ENCODE measurements around the gene CDH13. TPM values are rescaled to one million over a fixed set of nuclear protein-coding genes. Genes with fewer than 3 reads are reported as not detected.

Gene CDH13
- total and polyA plus RNA-seq, 4 donors: 58.9 to 265 (median 158) TPM

DNA sequence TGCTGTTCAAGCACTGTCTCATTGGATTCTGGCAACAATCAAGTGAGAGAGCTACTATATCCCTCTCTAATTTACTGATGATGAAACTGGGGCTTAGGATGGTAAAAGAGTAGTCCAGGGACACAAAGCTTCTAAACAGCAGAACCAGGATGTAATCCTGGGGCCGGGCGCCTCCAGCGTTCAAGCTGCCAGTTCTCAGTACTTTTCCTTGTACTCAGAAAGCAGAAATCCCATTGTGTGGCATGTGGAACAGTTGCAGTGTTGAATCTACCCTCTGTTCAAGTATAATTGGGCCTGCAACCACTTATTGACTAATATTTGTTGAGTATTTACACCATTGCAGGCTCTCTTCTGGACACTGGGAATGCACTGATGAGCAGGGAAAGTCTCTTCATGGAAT, 14.5 kb upstream of the CDH13 start:
- H3K36me3 ChIP-seq (ENCODE audit: control insufficient read depth in 1 of 2, insufficient read depth in 2 of 2, low read length in 1 of 2): no peaks in the 10 kb centered on the region
- no peak overlapping the region for H3K27ac ChIP-seq (ENCODE audit: low read depth in 1 of 2, low read length in 2 of 2)
- intact Hi-C loops (cut with DNase I): no loop called here
- no peak overlapping the region for H3K4me3 ChIP-seq (ENCODE audit: low read length in 2 of 2)
- 72 to 77% methylated on average over 3 of the region's 3 CpGs for WGBS, 2 donors
- ATAC-seq (ENCODE audit: low FRiP score) (no peak), DNase-seq (no peak)
- no peaks in the 10 kb centered on the region for H3K27me3 ChIP-seq (ENCODE audit: control insufficient read depth in 1 of 2, insufficient read depth in 2 of 2, low read length in 1 of 2)
- no peaks in the 10 kb centered on the region for H3K9me3 ChIP-seq (ENCODE audit: control insufficient read depth, low read length)
- no peaks in the 10 kb centered on the region for H3K4me1 ChIP-seq (ENCODE audit: control insufficient read depth in 1 of 2, insufficient read depth in 2 of 2, low read length in 2 of 2)

DNA sequence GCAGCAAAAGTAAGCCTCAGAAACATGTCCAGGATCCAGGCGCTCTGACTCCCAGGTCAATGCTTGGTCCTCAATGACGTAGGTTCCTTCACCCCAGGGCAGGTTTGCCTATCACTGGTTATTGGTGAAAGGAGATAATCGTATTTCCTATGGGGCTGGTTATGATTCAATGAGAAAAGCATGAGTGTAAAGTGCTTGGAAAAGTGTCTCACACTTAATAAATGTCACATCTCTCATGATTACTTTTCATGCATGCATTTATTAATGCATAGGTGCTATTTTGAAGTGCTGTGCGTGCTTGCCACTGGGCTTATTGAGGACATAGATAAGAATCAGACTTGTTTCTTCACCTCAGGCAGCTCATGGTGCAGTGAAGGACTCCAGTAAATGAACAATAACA, 10.4 kb upstream of the CDH13 start:
- DNase-seq (no peak), ATAC-seq (ENCODE audit: low FRiP score) (no peak)
- H3K27me3 ChIP-seq (ENCODE audit: control insufficient read depth in 1 of 2, insufficient read depth in 2 of 2, low read length in 1 of 2): no peaks in the 10 kb centered on the region
- H3K36me3 ChIP-seq (ENCODE audit: control insufficient read depth in 1 of 2, insufficient read depth in 2 of 2, low read length in 1 of 2): no peaks in the 10 kb centered on the region
- no peaks in the 10 kb centered on the region for H3K4me1 ChIP-seq (ENCODE audit: control insufficient read depth in 1 of 2, insufficient read depth in 2 of 2, low read length in 2 of 2)
- no peaks in the 10 kb centered on the region for H3K9me3 ChIP-seq (ENCODE audit: control insufficient read depth, low read length)
- H3K4me3 ChIP-seq (ENCODE audit: low read length in 2 of 2): no peak overlapping the region
- no peak overlapping the region for H3K27ac ChIP-seq (ENCODE audit: low read depth in 1 of 2, low read length in 2 of 2)
- WGBS, 2 donors: 90 to 93% methylated on average over 4 of the region's 4 CpGs
- intact Hi-C loops (cut with DNase I): no loop called here

- ATAC-seq (ENCODE audit: low FRiP score) (no peak), DNase-seq (no peak)
- WGBS, 2 donors: 3 to 4% methylated on average over 1 of the region's 1 CpG
- Histone ChIP-seq H3K4me1 (ENCODE audit: control insufficient read depth in 1 of 2, insufficient read depth in 2 of 2, low read length in 2 of 2) (no peaks in the 10 kb centered on the region), H3K27ac (ENCODE audit: low read depth in 1 of 2, low read length in 2 of 2) (no peak overlapping the region), H3K36me3 (ENCODE audit: control insufficient read depth in 1 of 2, insufficient read depth in 2 of 2, low read length in 1 of 2) (no peaks in the 10 kb centered on the region), H3K9me3 (ENCODE audit: control insufficient read depth, low read length) (no peaks in the 10 kb centered on the region), H3K27me3 (ENCODE audit: control insufficient read depth in 1 of 2, insufficient read depth in 2 of 2, low read length in 1 of 2) (no peaks in the 10 kb centered on the region), H3K4me3 (ENCODE audit: low read length in 2 of 2) (no peak overlapping the region)
- intact Hi-C loops (cut with DNase I): no loop called here
Observed at GRCh38 chr16:82621781-82622180, 5.0 kb upstream of the CDH13 start.

DNA sequence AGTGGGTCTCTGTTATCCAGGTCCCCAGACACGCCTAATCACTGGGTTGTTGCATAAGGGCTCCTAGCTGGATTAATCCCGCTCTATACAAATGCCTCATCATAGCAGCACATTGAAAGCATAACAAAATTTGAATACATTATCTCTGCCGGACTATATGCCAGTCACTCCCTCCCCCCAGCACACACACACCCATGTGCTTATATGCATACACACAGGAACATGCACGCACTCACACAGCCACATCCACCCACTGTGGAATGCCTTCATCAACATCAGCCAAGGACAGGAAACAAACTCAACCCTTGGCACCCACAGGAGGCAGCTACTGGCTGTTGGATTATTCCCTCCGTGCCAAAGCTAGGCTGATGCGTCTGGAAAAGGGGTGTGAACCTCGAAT, 3.5 kb upstream of the CDH13 start:
- Histone ChIP-seq H3K4me1 (ENCODE audit: control insufficient read depth in 1 of 2, insufficient read depth in 2 of 2, low read length in 2 of 2) (no peaks in the 10 kb centered on the region), H3K4me3 (ENCODE audit: low read length in 2 of 2) (no peak overlapping the region), H3K36me3 (ENCODE audit: control insufficient read depth in 1 of 2, insufficient read depth in 2 of 2, low read length in 1 of 2) (no peaks in the 10 kb centered on the region), H3K27me3 (ENCODE audit: control insufficient read depth in 1 of 2, insufficient read depth in 2 of 2, low read length in 1 of 2) (no peaks in the 10 kb centered on the region), H3K9me3 (ENCODE audit: control insufficient read depth, low read length) (no peaks in the 10 kb centered on the region), H3K27ac (ENCODE audit: low read depth in 1 of 2, low read length in 2 of 2) (no peak overlapping the region)
- ATAC-seq (ENCODE audit: low FRiP score): no peak
- intact Hi-C loops (cut with DNase I): no loop called here
- no peak for DNase-seq
- 46 to 49% methylated on average over 7 of the region's 7 CpGs for WGBS, 2 donors

DNA sequence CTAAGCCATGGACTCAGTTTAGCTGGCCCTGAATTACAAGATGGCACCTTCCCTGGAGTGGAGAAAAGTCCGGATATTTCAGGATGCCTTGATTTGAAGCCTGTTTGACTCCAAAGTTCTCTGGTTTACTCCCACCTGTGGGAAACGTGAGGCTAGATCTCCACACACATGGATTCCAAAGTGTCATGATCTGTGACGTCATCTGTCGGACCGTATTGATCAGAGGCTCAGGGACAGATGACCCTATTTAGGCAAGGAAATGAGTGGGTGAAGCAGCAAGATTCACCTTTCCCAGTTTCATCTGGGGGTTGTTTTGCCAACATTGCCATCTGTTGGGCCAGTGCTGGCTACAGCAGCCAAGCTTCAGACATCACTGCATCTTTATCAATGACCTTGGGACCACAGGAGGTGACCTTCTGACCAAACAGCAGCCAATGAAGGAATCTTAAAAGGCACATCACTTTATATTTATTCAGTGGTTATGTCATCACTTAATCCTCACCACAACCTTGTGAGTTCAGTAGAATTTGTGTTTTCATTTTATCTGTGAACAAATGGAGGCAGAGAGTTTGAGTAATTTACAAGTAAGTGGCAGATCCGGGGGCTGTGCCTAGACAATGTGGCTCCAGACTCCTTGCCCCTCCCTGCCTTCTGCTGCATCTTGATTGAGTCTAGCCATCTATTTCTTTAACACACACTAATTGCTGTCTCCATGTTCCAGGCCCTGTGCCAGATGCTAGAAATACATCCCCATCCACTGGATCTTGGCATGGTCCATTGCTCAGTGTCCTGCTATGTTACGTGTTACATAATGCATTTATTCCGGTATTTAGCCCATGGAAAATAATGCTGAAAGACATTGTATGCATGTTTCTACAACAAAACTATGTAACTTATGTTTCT, 1.5 kb upstream of the CDH13 start:
- intact Hi-C loops (cut with DNase I): loop anchor here in 1 of 2 donors (5.0 kb wide), 1 partner anchor 377 kb away; no protein-coding TSS in a partner anchor
- Histone ChIP-seq H3K4me1 (ENCODE audit: control insufficient read depth in 1 of 2, insufficient read depth in 2 of 2, low read length in 2 of 2) (peaks cover 0 to 3% of the 10 kb centered on the region in 2 donors), H3K27me3 (ENCODE audit: control insufficient read depth in 1 of 2, insufficient read depth in 2 of 2, low read length in 1 of 2) (no peaks in the 10 kb centered on the region), H3K27ac (ENCODE audit: low read depth in 1 of 2, low read length in 2 of 2) (no peak overlapping the region), H3K36me3 (ENCODE audit: control insufficient read depth in 1 of 2, insufficient read depth in 2 of 2, low read length in 1 of 2) (no peaks in the 10 kb centered on the region), H3K4me3 (ENCODE audit: low read length in 2 of 2) (no peak overlapping the region), H3K9me3 (ENCODE audit: control insufficient read depth, low read length) (no peaks in the 10 kb centered on the region)
- DNase-seq (no peak), ATAC-seq (ENCODE audit: low FRiP score) (no peak)
- 86 to 87% methylated on average over 8 of the region's 8 CpGs for WGBS, 2 donors

DNA sequence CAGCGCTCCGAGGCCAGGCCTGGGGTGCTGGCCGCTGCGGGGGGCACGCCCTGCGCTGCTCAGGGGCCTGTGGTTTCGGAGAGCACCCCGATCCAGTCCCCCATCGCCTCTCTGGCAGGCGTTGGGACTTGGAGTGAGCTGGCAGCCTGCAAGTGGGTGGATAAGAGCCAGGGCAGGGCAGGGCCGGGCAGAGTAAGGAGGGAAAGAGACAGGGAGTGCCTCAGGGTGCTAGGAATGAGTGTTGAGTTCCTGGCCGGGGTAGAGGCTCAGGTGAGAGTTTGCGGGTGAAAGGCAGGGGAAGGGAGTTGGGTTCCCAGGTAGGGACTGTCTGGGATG, 1.3 kb downstream of the CDH13 start:
- ATAC-seq (ENCODE audit: low FRiP score) (peak; percentile 45), DNase-seq (peak; percentile 63 to 81)
- Histone ChIP-seq H3K4me1 (ENCODE audit: control insufficient read depth in 1 of 2, insufficient read depth in 2 of 2, low read length in 2 of 2) (peaks cover 4 to 5% of the 10 kb centered on the region in 2 donors), H3K36me3 (ENCODE audit: control insufficient read depth in 1 of 2, insufficient read depth in 2 of 2, low read length in 1 of 2) (no peaks in the 10 kb centered on the region), H3K27me3 (ENCODE audit: control insufficient read depth in 1 of 2, insufficient read depth in 2 of 2, low read length in 1 of 2) (no peaks in the 10 kb centered on the region), H3K9me3 (ENCODE audit: control insufficient read depth, low read length) (no peaks in the 10 kb centered on the region), H3K27ac (ENCODE audit: low read depth in 1 of 2, low read length in 2 of 2) (peak overlapping the region; percentile 45 to 93), H3K4me3 (ENCODE audit: low read length in 2 of 2) (peak overlapping the region; percentile 86)
- intact Hi-C loops (cut with DNase I): loop anchor here in 1 of 2 donors (5.0 kb wide), 1 partner anchor 374 kb away; no protein-coding TSS in a partner anchor
- 2% methylated on average over 13 of the region's 13 CpGs for WGBS, 2 donors

DNA sequence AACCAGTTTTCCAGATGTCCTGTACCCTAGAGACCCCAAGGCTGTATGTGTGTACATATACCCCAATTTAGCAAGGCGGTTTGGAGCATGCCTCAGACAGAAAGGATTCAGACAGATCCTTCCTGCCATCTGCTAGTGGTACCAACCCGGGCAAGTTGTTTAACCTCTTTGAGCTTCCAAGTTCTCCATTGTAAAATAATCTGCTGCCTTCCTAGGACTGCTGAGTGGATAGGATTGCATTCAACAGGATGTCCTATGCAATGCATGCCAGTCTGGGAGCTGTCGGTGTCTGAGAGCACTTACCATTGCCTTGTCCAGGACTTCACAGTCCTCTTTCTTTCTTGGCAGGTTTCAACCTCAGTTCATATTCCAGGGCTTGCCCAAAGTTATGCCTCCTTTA, 1.9 kb downstream of the CDH13 start:
- ATAC-seq (ENCODE audit: low FRiP score) (no peak), DNase-seq (no peak)
- 21 to 24% methylated on average over 3 of the region's 3 CpGs for WGBS, 2 donors
- Histone ChIP-seq H3K27me3 (ENCODE audit: control insufficient read depth in 1 of 2, insufficient read depth in 2 of 2, low read length in 1 of 2) (no peaks in the 10 kb centered on the region), H3K4me3 (ENCODE audit: low read length in 2 of 2) (peak overlapping the region; percentile 0 to 86), H3K9me3 (ENCODE audit: control insufficient read depth, low read length) (no peaks in the 10 kb centered on the region), H3K4me1 (ENCODE audit: control insufficient read depth in 1 of 2, insufficient read depth in 2 of 2, low read length in 2 of 2) (peaks cover 4 to 5% of the 10 kb centered on the region in 2 donors), H3K27ac (ENCODE audit: low read depth in 1 of 2, low read length in 2 of 2) (peak overlapping the region; percentile 45 to 93), H3K36me3 (ENCODE audit: control insufficient read depth in 1 of 2, insufficient read depth in 2 of 2, low read length in 1 of 2) (no peaks in the 10 kb centered on the region)
- intact Hi-C loops (cut with DNase I): loop anchor here in 1 of 2 donors (1.0 to 5.0 kb wide), 2 partner anchors 374 to 440 kb away; no protein-coding TSS in a partner anchor

DNA sequence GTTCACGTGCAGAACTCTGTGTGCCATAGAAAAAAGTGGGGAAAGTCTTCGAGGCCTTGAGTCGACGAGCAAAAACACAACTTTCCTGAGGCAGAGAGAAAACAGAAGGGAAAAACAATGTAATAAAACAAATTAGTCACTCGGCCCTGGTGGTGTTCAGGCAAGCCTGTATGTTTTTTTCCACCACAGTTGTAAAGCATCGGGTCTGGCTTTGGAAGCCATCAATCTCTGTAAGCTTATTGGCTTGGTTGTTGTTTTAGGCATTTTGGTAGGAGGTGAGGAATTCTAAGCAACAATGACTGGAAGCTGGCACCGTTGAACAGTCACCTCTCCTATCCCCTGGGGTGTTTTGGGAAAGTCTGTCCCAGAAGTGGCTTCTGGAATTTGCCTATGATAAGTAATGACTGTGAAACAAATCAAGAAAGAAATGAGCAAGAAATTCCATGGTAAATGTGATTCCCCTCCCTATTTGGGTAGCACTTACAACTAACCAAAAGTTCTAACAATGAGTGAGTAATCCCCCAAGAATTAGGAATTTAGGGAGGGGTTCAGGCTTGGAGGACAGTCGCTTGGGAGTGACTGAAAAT, 2.8 kb downstream of the CDH13 start:
- no peaks in the 10 kb centered on the region for H3K27me3 ChIP-seq (ENCODE audit: control insufficient read depth in 1 of 2, insufficient read depth in 2 of 2, low read length in 1 of 2)
- WGBS, 2 donors: 2 to 3% methylated on average over 8 of the region's 8 CpGs
- ATAC-seq (ENCODE audit: low FRiP score) (no peak), DNase-seq (no peak)
- peak overlapping the region; percentile 78 to 86 for H3K27ac ChIP-seq (ENCODE audit: low read depth in 1 of 2, low read length in 2 of 2)
- intact Hi-C loops (cut with DNase I): loop anchor here (1.0 to 10.0 kb wide), 7 partner anchors 68 to 439 kb away; no protein-coding TSS in a partner anchor
- peaks cover 4 to 5% of the 10 kb centered on the region in 2 donors for H3K4me1 ChIP-seq (ENCODE audit: control insufficient read depth in 1 of 2, insufficient read depth in 2 of 2, low read length in 2 of 2)
- no peaks in the 10 kb centered on the region for H3K9me3 ChIP-seq (ENCODE audit: control insufficient read depth, low read length)
- H3K36me3 ChIP-seq (ENCODE audit: control insufficient read depth in 1 of 2, insufficient read depth in 2 of 2, low read length in 1 of 2): no peaks in the 10 kb centered on the region
- peak overlapping the region in 1 of 2 donors; percentile 0 for H3K4me3 ChIP-seq (ENCODE audit: low read length in 2 of 2)
